NCI-H510A (cell line): ENCODE data around the gene SPEM3.
"Not testable (repeated sequence)": the region's sequence is repeated elsewhere in the genome, so short reads cannot be mapped to it uniquely, and the experiment has no call there.

Experiments
- DNase-seq: peaks from one replicate; lab custom pipeline; 2025; lab: John Stamatoyannopoulos, UW

The SPEM3 gene

DNA sequence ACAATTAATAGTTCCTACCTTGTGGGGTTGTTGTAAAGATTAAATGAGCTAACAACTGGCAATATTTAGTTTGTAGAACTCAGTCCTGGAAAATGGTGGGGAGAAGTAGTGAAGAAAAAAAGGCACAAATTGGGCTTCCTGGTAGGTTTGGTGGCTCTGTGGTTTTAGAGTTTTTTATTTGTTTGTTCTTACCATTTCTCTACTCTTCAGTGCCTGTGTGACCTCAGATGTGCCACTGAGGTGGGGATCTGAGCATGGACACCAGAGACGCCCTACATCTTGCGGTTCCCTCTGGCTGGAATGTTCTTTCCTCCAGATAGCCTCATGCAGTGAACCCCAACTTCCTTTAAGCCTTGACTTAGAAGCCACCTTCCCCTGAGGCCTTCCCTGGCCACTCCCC is 43.1 kb downstream of the SPEM3 start:
- DNase-seq = no peak

DNA sequence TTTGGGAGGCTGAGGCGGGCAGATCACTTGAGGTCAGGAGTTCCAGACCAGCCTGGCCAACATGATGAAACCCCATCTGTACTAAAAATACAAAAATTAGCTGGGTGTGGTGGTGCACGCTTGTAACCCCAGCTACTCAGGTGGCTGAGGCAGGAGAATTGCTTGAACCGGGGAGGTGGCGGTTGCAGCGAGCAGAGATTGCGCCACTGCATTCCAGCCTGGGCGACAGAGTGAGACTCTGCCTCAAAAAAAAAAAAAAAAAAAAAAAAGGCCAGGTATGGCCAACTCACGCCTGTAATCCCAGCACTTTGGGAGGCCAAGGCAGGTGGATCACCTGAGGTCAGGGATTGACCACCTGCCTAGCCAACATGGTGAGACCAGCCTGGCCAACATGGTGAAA is 46.1 kb downstream of the SPEM3 start:
- DNase-seq = not testable (repeated sequence)

DNA sequence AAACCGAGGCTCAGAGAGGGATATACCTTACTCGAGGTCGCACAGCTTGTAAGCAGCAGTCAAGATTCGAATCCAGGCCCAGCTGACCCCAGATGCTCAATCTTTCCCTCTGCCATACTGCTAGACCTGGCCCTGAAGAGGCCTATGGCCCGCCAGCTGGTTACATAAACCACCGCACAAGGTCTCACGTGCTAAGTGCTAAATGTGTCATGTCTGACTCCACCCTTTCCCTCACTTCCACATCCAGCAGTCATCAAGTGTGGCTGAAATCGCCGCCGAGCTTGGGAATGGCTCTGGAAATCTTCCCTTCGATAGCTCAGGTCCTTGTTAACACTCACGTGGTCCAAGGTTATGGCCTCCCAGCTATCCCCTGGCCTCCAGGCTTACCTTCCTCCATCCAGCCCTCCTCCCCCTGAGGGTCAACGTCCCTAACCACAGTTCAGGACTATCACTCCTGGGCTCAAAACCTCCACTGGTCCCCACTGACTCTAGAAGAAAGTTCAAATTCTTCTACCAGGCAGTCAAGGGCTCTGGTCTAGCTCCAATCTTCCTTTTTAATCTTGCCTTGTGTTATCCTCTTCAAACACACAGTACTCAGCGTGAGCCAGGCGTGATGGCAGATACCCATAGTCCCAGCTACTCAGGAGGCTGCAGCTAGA is 47.2 kb downstream of the SPEM3 start:
- no peak for DNase-seq

GRCh38 chr17:7476494-7476893 is 47.8 kb downstream of the SPEM3 start:
- DNase-seq = no peak

DNA sequence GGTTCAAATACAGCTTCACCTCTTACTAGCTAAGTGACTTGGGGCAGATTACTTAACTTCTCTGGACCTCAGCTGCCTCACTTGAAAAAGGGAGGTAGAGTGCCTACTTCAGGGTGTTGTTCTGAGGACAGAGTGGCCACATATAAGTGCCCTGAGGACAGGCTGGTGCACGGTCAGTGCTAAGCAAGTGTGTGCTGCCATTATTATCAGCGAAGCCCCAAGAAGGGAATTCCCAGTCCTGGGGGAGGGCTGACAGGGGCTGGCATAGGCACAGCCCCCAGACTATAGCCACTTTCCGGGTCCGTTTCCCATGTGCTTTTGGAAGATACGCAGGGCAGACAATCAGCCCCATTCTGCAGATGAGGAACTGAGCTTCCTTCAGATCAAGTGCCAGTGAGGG is 48.3 kb downstream of the SPEM3 start:
- DNase-seq = no peak

DNA sequence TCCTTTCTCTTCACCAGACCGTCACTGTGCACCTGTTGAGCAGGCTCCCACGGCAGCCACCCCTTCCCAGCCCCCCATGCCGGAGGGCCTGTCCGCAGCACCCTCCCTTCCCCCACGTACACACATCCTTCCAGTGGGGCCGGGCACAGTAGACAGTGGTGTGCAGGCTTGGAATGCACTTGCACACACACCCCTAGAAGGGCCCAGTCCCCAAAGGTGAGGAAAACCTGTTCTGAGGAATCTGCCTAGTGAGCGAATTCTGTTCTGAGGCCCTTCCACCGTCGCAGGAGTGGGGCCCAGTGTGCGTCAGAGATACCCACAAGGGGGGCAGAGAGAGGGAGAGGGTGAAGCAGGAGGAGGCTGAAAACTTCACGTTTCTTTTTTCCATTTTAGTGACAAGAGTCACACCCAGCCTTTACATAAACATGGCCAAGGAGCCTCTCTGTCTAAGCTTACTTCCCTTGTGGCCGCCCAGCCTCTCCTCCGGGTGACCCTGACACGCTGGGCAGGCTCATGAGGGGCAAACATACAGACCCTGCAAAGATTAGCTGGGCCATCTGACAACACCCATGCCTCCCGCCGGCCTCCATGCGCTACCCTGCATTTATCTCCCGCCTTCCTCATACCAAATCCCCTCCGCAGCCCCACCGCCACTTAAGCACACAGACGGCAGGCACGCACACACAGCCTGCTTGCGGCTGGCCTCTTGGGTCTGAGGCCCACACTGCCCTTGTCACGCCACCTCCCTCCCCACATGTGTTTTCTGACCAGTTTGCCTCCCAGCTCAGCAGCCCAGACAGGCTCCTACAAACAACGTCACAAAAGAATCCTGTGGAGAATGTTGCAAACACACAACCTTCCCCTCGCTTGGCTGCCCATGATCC is 49.0 kb downstream of the SPEM3 start:
- DNase-seq = no peak

DNA sequence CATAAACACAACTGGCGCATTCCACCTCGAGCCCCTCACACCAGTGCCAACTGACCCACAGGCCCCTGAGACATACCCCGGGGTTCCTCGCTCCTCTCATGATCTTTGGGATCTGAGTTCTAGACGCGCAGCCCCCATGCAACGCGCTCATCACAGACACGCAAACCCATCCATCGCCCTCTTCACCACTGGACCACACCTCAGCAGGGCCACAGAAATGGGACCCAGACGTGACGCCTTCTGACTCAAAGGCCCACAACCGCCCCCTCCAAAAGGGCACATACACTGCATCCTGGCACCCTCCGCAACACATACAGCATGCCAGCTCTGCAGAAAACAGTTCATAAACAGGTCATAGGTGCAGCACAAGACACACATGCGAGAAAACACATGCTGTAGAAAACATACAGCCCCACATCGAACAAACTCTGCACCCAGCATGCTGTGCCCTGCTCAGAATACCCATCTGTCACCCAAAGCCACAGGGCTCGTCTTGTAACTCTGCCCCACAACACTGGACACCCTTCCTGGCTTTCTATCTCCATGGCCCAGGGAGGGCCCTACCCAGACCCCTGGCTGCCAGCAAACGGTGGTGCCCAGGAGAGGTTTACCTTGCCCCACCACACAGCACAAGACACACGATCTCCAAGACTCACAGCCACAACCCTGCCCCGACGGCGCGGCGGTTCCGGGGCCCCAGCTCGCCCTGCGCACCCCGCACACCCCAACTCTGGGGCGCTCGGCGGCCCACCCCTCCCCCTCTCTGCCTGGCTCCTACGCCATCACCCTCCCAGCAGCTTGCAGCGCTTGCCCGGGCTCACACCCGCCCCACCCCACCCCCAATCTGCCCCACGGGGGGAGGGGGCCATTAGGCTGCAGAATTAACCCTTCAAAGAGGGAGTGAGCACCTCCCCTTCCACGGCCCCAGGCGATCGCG is 49.9 kb downstream of the SPEM3 start:
- no peak for DNase-seq

DNA sequence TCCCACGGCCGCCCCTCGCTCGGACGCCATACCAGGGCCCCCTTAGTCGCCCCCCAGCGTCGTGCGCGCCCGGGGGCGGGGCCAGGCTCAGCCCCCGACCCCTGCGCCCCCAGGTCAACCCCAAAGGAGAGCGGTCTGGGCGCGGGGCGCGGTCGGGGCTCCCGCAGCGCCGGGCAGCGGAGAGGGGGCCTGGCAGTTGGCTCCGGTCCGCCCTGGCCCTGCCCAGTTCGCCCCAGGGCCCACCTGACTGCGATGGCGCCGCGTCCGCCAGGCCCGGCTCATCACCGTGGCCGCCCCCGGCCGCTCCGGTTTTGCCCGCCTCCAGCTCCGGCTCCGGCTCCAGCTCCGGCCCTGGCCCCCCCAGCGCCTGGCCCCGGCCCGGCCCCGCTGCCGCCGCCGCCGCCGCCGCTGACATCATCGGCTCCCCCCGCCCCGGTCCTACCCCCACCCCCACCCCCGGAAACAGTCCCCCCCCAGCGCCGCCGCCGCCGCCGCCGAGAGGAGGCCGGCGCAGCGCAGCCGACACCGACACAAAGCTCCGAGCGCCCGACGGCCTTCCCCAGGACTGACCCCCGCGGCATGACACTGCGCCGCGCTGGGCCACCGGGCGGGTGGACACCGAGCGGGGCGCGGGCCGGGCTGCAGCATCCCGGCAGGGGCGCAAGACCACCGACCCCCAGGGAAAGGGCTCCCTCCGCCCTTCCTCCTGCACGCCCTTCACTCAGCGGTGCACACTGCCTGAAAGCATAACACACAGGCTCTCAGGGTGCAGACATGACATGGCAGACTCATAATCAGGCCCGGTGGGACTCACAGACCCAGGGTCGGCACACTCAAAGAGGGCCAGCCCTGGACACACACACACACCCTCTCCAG is 50.8 kb downstream of the SPEM3 start, which contains the start of gene ZBTB4:
ZBTB4 (minus strand) TSS at position 419 of the 876 bp plus-strand sequence. CDS start 12,830 bp downstream, outside the sequence.
- DNase-seq = peak; percentile 51

DNA sequence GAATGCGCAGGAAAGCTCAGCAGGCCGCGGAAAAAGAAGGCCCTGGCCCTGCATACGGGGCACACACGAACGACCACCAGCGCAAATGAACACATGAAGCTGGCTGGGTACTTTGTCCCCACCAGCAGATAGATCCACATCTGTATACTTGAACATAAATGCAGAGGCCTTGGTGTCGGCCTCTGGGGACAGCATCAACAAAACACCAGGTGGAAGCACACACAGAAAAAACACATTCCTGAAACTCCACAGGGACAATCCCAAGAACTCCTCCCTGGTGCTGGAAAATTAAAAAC is 51.4 kb downstream of the SPEM3 start:
- no peak for DNase-seq

GRCh38 chr17:7481275-7481674 is 52.6 kb downstream of the SPEM3 start, which contains the start of gene SLC35G6:
SLC35G6 (plus strand) TSS chr17:7481446; CDS start chr17:7481517, 71 bp downstream.
- not testable (repeated sequence) for DNase-seq

- not testable (repeated sequence) for DNase-seq
Measured at GRCh38 chr17:7481842-7482741, 53.4 kb downstream of the SPEM3 start.
